Mucosa of stomach (tissue), 1 donor: ENCODE measurements around the gene CRLF1.

Experiments used
- H3K27me3 ChIP-seq: one replicate; pipeline ENCODE4 v1.7.0; 2013; ENCODE audit warnings: mild to moderate bottlenecking, low read length; ENCODE audit not compliant: control insufficient read depth, insufficient read depth
- H3K36me3 ChIP-seq: one replicate; pipeline ENCODE4 v1.7.0; 2013; ENCODE audit warnings: low read length; ENCODE audit not compliant: control insufficient read depth, insufficient read depth
- H3K4me1 ChIP-seq: one replicate; pipeline ENCODE4 v1.7.0; 2013; ENCODE audit warnings: mild to moderate bottlenecking, low read length; ENCODE audit not compliant: control insufficient read depth, insufficient read depth
- H3K4me3 ChIP-seq: one replicate; pipeline ENCODE4 v1.7.0; 2013; ENCODE audit warnings: low read length
- H3K9ac ChIP-seq: one replicate; pipeline ENCODE4 v1.7.0; 2013; ENCODE audit warnings: mild to moderate bottlenecking, low read length, moderate library complexity
- H3K9me3 ChIP-seq: one replicate; pipeline ENCODE4 v1.7.0; 2013; ENCODE audit warnings: mild to moderate bottlenecking, low read length, moderate library complexity; ENCODE audit not compliant: control insufficient read depth
- donor health status: Pancreatic carcinoma.

Gene CRLF1

GRCh38 chr19:18577365-18577914 is 29.2 kb downstream of the CRLF1 start:
- Histone ChIP-seq H3K9me3 (no peaks in the 10 kb centered on the region), H3K27me3 (no peaks in the 10 kb centered on the region), H3K4me1 (peaks cover 14% of the 10 kb centered on the region), H3K36me3 (peaks cover 9% of the 10 kb centered on the region), H3K9ac (no peak overlapping the region), H3K4me3 (no peak overlapping the region)

DNA sequence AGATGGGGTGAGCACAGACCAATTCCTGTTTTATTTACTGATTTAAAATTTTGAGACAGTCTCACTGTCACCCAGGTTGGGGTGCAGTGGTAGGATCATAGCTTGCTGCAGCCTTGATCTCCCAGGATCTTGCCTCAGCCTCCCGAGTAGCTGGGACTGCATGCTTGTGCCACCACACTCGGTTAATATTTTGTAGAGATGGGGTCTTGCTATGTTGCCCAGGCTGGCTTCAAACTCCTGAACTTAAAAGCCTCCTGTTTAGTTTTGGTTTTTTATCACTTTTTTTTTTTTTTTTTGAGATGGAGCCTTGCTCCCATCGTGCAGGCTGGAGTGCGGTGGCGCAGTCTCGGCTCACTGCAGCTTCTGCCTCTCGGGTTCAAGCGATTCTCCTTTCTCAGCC is 30.2 kb downstream of the CRLF1 start:
- H3K4me3 ChIP-seq: no peak overlapping the region
- H3K36me3 ChIP-seq: peaks cover 9% of the 10 kb centered on the region
- peaks cover 15% of the 10 kb centered on the region for H3K4me1 ChIP-seq
- no peaks in the 10 kb centered on the region for H3K27me3 ChIP-seq
- no peak overlapping the region for H3K9ac ChIP-seq
- no peaks in the 10 kb centered on the region for H3K9me3 ChIP-seq

DNA sequence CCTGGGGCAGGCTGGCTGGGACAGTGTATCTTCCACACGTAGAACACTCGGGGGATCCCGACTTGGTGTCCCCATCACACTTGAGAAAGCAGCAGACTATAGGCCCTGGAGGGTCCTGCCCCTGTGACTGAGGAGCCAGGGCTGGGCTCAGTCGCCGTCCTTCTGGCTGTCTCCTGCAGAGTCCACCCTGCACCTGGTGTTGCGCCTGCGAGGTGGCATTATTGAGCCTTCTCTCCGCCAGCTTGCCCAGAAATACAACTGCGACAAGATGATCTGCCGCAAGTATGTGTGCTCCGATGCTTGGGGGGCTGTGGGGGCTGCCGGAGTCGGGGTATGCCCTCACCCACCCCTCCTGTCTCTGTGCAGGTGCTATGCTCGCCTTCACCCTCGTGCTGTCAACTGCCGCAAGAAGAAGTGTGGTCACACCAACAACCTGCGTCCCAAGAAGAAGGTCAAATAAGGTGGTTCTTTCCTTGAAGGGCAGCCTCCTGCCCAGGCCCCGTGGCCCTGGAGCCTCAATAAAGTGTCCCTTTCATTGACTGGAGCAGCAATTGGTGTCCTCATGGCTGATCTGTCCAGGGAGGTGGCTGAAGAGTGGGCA is 31.8 kb downstream of the CRLF1 start:
- H3K36me3 ChIP-seq: peaks cover 9% of the 10 kb centered on the region
- H3K4me1 ChIP-seq: peaks cover 15% of the 10 kb centered on the region
- H3K27me3 ChIP-seq: no peaks in the 10 kb centered on the region
- H3K9me3 ChIP-seq: no peaks in the 10 kb centered on the region
- no peak overlapping the region for H3K9ac ChIP-seq
- no peak overlapping the region for H3K4me3 ChIP-seq

GRCh38 chr19:18571564-18572344 is 34.8 kb downstream of the CRLF1 start, which contains the start of gene UBA52:
TSS of gene UBA52 (plus strand) at chr19:18571857. CDS start at chr19:18573301, 1,444 bp downstream.
- Histone ChIP-seq H3K9me3 (no peaks in the 10 kb centered on the region), H3K36me3 (peaks cover 9% of the 10 kb centered on the region), H3K9ac (peak within 1 kb of the TSS; percentile 91), H3K4me3 (peak within 1 kb of the TSS; percentile 80), H3K4me1 (peaks cover 15% of the 10 kb centered on the region), H3K27me3 (no peaks in the 10 kb centered on the region)

DNA sequence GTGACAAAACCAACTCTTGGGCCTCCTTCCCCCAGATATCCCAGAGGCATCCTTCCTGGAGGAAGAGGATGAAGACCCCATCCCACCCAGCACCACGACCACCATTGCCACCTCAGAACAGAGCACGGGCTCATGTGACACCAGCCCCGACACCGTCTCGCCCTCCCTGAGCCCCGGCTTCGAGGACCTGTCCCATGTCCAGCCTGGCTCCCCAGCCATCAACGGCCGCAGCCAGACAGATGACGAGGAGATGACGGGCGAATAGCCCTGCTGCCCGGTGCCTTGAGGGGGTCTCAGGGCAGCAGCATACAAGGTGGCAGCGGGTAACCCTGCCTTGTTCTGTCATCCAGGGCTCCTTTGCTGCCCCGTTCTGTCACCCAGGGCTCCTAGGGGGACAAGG is 38.2 kb downstream of the CRLF1 start:
- H3K9me3 ChIP-seq: no peaks in the 10 kb centered on the region
- H3K36me3 ChIP-seq: peaks cover 6% of the 10 kb centered on the region
- no peak overlapping the region for H3K4me3 ChIP-seq
- H3K27me3 ChIP-seq: no peaks in the 10 kb centered on the region
- no peak overlapping the region for H3K9ac ChIP-seq
- H3K4me1 ChIP-seq: peaks cover 11% of the 10 kb centered on the region

DNA sequence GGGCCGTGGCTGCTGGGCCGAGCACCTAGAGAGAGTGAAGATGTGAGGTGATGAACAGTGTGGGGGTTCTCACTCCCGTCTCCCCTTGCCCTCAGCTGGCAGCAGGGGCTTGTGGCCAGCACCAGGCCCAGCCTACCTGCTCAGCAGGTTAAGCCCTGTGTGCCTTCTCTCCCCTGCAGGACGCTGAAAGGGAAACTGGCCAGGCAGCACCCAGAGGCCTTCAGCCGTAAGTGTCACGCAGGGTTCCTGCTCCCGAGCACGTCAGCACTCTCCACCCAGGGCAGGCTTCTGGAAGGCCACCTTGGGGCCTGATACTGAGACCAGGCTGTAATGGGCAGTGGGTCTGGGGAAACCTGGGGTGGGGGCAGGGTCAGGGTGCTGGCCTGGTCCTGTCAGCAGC is 39.6 kb downstream of the CRLF1 start:
- no peaks in the 10 kb centered on the region for H3K4me1 ChIP-seq
- no peaks in the 10 kb centered on the region for H3K27me3 ChIP-seq
- H3K36me3 ChIP-seq: peaks cover 6% of the 10 kb centered on the region
- H3K9ac ChIP-seq: no peak overlapping the region
- H3K4me3 ChIP-seq: no peak overlapping the region
- no peaks in the 10 kb centered on the region for H3K9me3 ChIP-seq

GRCh38 chr19:18562086-18562485 is 44.5 kb downstream of the CRLF1 start:
- peaks cover 6% of the 10 kb centered on the region for H3K36me3 ChIP-seq
- no peaks in the 10 kb centered on the region for H3K9me3 ChIP-seq
- H3K27me3 ChIP-seq: no peaks in the 10 kb centered on the region
- no peak overlapping the region for H3K9ac ChIP-seq
- H3K4me3 ChIP-seq: no peak overlapping the region
- peaks cover 11% of the 10 kb centered on the region for H3K4me1 ChIP-seq

DNA sequence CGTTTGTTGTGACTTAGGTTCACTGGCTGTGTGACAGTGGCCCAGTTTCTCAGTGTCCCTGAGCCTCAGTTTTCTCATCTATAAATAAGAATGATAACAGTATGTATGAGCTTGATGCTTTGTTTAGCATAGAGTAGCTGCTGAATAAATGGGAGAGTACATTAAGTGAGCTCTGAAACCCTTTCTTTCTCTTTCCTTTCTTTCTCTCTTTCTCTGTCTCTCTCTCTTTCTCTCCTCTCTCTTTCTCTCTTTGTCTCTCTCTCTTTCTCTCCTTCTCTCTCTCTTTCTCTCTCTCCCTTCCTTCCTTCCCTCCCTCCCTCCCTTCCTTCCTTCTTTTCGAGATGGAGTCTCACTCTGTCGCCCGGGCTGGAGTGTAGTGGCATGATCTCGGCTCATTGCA is 46.9 kb downstream of the CRLF1 start:
- H3K4me1 ChIP-seq: peaks cover 11% of the 10 kb centered on the region
- H3K9ac ChIP-seq: no peak overlapping the region
- no peaks in the 10 kb centered on the region for H3K9me3 ChIP-seq
- no peak overlapping the region for H3K4me3 ChIP-seq
- peaks cover 3% of the 10 kb centered on the region for H3K36me3 ChIP-seq
- H3K27me3 ChIP-seq: no peaks in the 10 kb centered on the region

- peaks cover 11% of the 10 kb centered on the region for H3K4me1 ChIP-seq
- H3K36me3 ChIP-seq: no peaks in the 10 kb centered on the region
- H3K9ac ChIP-seq: peak overlapping the region; percentile 80
- peak overlapping the region; percentile 26 for H3K4me3 ChIP-seq
- H3K27me3 ChIP-seq: no peaks in the 10 kb centered on the region
- no peaks in the 10 kb centered on the region for H3K9me3 ChIP-seq
Measured at GRCh38 chr19:18558604-18559003, 48.0 kb downstream of the CRLF1 start.

- Histone ChIP-seq H3K4me3 (peak overlapping the region; percentile 26), H3K9me3 (no peaks in the 10 kb centered on the region), H3K4me1 (peaks cover 11% of the 10 kb centered on the region), H3K27me3 (no peaks in the 10 kb centered on the region), H3K9ac (peak overlapping the region; percentile 80), H3K36me3 (no peaks in the 10 kb centered on the region)
Measured at GRCh38 chr19:18558202-18558555, 48.4 kb downstream of the CRLF1 start.

DNA sequence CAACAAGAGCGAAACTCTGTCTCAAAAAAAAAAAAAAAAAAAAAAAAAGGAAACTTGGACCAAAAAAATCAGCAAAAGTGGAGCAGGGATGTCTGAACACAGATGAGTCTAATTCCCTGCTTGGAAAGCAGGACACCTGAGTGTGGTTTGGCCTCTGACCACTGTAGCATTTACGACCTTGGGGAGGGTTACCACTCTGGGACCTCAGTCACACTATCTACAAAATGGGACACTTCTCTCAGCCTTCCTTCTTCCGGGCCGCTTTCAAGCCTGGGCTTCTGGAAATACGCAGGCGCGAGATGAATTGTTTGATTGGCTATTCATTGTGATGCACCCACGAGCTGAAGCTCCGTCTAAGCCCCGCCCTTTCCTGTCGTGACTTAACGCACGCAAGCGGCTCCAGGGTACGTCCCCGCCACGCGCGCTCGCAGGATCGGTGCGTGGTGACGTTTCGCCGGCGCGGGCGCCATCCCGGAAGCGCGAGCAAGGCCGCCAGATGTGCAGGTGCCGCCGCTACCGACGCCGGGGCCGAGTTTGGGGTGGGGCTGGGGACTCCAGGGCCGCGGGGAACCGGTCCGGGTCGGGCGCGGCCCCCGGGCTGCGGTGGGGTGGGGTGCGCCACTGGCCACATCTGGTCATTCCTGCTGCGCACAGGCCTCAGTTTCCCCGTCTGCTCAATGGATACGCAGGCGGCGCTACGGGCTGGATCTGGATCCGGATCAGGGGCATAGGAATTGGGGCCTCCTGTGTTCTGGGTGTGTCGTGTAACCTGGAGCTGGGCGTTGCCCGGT is 49.0 kb downstream of the CRLF1 start, which contains the start of gene KXD1:
Gene KXD1 (plus strand): TSS at position 460 of the 791 bp plus-strand sequence. CDS start 4,187 bp downstream, outside the sequence.
- peaks cover 11% of the 10 kb centered on the region for H3K4me1 ChIP-seq
- peak within 1 kb of the TSS; percentile 26 for H3K4me3 ChIP-seq
- H3K36me3 ChIP-seq: no peaks in the 10 kb centered on the region
- H3K9me3 ChIP-seq: no peaks in the 10 kb centered on the region
- H3K9ac ChIP-seq: peak within 1 kb of the TSS; percentile 80
- H3K27me3 ChIP-seq: no peaks in the 10 kb centered on the region

DNA sequence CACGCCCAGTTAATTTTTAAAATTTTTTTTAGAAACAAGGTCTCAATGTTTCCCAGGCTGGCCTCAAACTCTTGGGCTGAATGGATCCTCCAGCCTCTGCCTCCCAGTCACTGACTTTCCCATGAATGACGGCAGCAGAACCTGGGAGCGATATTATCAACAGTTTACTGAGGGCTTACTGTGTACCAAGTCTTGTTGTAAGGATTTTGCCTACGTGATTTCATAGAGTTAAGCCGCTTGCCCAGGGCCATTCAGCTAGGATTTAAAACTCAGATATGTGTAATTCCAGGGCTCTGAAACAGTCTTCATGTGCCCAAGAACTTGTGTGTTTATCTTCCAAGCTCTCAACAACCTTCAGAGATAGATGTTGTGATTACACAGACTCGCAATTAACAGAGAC is 55.0 kb downstream of the CRLF1 start:
- Histone ChIP-seq H3K4me1 (no peaks in the 10 kb centered on the region), H3K4me3 (no peak overlapping the region), H3K9me3 (no peaks in the 10 kb centered on the region), H3K9ac (no peak overlapping the region), H3K36me3 (no peaks in the 10 kb centered on the region), H3K27me3 (no peaks in the 10 kb centered on the region)
